HG03432 (cell line): ENCODE data around the gene UQCRC1.

Source experiments
- ATAC-seq: cut with Tn5 transposase; IDR thresholded peaks from one replicate; pipeline ENCODE4 v1.9.1; 2021; ENCODE audit warnings: mild to moderate bottlenecking, moderate library complexity; ENCODE audit not compliant: unreplicated experiment

UQCRC1 gene

DNA sequence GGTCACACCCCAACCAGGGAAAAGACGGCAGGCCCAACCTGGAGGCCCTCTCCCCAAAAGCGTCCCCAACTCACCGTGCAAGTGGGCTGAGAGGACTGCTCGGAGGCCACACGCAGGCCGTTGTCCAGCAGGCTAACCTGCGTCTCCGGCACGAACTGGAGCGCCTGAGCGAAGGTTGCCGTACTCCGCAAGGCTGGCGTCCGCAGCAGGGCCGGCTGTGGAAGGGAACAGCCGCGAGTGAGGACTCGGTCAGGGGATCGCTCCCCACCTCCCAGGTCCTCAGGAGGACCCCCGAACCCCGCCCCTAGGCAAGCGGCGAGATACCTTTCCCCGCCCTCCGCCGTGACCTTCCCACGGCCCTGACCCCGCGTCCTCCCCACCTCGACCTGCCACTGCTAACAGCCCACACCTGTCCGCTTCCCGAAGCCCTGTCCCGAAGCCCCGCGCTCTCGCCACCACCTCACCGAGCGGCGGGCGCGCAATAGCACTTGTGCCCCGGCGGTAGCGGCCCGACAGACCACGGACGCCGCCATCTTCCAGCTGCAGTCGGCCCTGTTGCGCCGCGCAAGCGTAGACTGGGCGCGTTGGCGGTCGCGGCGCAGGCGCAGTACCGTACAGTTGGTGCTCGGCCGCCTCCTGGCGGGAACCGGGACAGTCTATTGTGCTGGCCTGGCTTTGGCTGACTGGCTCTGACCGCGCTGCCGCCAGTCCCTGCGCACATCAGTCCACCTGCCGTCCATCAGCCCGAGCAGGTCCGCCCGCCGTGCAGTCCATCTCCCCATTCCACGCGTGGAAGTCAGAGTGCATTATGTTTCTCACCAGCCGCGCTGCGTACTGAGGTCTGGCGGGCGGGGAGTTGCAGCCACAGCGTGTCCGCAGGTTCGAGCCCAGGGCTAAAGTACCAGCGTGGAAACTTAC is at the start of gene UQCRC1:
Gene UQCRC1 (minus strand): TSS at position 559 of the 918 bp plus-strand sequence. CDS start 26 bp downstream, at position 533.
- ATAC-seq: peak; percentile 94

DNA sequence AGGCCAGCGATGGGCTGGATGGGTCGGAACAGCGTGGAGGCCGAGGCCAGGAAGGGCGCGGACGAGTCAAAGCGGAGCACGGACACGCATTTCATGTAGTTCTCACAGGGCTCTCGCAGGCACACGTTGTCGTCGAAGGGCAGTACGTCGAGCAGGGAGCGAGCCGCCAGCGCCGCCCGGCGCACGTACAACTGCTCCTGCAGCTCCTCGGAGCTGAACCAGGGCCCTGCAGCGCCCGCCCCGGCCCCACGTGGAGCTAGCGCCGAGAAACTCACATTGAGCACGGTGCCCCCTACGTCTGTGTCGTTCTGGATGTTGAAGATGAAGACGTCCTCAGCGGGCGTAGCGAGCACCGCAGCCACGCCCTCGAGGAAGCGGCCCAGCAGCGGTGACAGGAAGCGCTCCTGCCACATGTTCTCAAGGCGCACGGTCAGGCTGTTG is 47.4 kb upstream of the UQCRC1 start:
- no peak for ATAC-seq

DNA sequence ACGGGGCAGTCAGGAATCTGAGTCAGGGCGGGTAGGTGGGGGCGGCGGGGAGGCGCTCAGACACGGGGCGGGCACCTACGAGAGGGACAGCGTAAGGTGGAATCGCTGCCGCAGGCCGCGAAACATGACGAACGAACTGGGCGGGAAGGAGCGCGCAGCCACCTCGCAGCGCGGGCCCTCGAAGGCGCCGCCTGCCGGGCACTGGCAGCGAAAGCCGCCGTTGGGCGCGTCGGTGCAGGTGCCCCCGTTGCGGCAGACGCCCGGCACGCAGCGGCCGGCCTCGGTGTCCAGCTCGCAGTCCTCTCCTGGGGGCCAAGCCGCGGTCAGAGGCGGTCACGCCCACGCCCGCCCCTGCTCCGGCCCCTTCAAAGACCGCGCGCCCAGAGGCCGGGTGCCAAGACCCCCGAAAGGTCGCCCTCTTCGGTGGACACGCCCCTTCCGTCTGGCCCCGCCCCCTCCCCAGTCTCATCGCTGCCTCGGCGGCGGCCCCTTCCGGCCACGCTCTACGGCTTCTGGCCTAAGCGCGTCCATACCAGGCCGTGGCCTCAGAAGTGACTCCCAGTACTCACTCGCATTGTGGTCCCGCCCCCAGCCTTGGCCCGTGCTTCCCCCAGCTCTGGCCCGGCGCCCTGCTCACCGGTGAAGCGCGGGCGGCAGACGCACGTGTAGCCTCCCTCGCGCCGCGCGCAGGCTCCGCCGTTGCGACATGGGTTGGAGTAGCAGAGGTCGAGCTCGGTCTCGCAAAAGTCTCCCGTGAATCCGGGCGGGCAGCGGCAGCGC is 46.8 kb upstream of the UQCRC1 start:
- ATAC-seq: peak; percentile 67

DNA sequence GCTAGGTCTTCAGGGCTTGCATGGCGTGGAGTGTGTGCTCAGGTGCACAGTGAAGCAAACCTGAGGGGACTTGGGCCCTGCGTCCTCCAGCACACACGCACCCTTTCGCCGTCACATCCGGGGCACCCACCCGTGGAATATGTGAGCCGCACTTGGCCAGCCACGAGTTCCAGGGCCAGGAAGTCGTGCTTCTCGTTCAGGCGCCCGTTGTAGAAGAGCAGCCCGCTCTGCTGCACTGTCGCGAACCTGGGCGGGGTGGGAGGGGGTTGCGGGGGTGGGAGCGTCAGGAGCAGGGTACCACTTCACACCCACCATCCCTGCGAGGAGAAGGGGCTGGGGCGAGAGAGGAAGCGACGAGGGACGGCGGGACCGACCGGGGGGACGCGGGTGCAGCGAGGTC is 46.2 kb upstream of the UQCRC1 start:
- ATAC-seq: no peak

DNA sequence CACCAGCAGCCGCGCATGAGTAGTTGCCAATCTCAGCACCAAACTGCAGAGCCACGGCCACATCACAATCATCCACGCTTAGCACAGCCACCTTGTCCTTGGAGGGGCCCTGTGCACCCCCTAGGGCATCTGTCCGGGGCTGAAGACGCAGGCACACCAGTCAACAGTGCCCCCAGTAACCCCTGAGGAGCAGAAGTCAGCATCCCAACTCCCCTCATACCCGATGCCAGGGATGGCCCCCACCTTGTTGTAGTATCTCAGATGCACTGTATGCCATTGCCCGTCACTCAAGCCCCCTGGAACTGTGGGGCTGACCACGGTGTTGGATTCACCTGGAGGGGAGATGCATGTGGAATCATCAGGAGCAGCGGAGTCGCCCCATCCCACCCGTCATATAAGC is 45.6 kb upstream of the UQCRC1 start:
- ATAC-seq: no peak

DNA sequence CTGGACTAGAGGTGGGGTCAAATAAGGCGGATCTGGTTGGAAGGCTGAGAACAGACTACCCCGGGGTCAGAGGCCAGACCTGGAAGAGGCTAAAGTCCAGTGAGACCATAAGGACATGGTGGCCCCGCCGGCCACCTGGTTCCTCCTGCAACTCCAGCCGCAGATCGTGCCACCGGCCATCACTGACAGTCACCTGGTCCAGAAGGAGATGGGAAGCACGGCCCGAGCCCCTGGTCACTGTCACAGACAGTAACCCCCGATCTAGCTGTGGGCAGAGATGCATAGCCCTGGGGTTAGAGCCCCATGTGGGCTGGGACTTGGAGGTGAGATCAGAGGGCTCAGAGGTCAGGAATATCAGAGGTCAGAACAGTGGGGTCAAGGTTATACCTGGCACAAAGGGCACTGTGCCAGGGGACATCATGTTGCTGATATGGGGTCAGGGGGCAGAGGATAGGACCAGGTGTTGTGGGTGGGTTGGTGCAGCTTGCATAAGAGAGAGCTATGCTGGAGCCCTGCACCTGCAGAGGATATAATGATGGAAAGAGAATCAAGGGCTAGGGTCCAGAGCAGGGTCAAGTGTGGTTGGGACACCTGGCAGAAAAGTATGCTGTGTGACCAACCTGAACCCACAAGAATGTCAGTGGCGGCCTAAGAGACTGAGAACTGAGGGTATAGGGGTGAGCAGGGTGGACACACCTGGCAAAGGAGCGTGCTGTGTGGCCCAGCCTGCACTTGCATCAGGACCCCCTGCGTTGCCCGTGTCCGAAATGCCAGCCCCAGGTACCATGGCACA is 43.7 kb upstream of the UQCRC1 start:
- no peak for ATAC-seq

DNA sequence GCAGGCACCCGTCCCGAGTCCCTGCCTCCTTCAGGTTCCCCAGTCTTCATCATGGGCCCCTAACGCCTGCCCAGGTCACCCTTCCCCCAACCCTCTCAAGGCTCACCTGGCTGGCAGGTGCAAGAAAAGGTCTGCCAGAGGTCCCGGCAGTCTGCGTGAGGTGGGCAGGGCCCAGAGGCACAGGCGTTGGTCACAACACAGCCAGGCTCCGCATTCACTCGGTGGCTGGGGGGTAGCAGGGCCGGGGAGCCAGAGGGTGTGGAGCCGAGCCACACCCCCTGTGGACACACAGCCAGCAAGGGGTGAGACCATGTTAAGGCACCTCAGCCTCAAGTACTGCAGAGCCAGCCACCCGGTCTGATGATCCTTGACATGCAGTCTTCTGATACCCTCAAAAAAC is 42.3 kb upstream of the UQCRC1 start:
- no peak for ATAC-seq

DNA sequence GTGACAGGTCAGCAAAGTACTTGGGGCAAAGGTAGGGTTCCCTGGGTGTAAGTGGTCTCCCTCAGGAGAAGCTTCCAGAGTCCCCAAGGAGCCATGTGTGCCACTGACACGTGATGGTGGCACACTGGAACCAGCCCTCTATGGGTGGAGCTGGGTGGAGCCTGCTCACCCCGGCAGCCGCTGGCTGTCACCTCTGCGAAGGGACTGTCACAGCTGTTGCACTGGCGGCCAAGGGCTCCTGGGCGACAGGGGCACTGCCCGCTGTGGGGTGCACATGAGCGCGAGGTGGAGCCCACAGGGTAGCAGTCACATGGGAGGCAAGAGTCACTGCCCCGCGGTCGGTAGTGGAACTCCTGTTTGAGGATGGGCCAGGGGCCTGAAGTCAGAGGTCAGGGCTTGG is 41.3 kb upstream of the UQCRC1 start:
- no peak for ATAC-seq

DNA sequence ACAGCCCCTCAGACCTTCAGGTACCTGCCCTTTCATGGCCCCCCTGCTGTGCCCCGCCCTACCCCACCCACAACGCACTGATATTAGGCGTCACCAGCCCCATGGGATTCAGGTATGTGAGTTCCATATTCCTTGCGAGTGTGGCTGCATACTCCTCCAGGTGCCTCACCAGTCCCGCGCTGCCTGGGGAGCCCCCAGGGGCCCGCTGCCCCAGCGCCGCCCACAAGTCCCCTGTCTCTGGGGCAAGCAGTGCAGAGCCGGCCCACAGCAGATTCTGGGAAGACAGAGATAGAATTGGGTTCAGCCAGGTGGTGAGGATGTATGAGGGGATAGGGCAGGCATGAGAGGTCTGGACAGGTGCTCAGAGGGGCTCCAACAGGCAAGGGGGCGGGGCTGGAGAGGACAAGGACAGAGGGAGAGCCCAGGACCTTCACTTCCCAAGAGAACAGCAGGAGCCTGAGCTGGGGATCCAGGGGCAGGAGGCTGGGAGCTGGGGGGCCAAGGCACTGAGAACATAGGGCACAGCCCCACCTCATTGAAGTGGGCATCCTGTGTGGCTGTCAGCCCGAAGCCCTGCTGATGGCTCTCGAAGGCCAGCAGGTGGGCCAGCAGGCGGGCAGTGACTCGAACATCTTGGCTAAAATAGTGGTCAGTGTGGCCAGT is 38.9 kb upstream of the UQCRC1 start:
- no peak for ATAC-seq

DNA sequence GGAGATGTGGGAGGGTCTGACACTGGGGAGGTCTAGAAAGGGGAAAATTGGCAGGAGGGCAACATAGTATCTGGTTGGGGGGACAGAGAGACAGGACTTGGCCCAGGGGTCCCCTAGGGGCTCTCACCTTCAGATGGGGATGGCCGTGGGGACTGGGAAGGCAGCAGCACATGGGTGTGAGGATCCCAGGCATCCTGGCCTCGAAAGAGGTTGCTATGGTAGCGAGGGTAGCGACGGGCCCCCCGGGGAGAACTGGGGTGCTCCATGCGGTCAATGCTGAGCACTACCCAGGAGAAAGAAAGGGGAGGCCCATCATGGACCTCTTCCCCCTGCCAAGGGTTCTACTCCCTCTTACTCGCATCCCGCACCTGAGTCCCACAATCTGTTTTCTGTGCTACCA is 38.3 kb upstream of the UQCRC1 start:
- no peak for ATAC-seq

DNA sequence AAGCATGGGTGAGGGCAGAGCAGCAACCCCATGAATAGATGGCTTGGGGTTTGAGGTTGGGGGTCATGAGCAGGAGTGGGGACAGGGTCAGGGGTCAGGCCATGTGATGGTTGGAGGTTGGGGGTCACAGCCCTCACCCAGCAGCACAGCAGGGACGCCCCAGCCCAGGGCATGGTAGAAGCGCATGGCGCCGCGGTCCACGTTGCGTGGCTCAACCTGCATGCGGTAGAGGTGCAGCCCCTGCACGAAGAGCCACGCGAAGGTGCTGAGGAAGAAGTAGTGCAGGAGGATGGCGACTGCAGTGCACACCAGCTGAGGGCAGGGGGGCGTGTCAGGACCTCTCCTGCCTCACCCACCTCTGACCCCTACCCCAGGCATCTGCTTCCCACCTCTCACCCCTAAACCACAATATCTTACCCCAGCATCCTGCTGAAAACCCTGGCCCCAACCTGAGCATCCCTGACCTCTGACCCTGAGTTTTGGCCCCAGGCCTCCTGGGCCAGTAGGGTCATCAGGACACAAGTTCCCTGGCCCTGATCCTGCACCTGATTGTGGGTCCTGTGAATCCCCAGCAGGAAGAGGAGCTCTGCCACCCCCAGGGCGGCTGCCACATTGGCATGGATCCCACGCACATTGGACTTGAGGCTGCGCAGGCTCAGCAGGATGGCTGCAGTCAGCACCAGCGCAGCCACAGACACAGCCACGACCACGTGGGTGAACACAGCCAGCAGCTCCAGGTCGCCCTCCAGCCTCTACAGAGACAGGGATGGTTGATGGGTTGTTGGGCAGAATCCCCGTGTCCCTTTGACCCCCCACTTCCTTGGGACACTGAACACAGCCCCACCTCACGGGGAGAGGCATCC is 35.7 kb upstream of the UQCRC1 start:
- no peak for ATAC-seq

DNA sequence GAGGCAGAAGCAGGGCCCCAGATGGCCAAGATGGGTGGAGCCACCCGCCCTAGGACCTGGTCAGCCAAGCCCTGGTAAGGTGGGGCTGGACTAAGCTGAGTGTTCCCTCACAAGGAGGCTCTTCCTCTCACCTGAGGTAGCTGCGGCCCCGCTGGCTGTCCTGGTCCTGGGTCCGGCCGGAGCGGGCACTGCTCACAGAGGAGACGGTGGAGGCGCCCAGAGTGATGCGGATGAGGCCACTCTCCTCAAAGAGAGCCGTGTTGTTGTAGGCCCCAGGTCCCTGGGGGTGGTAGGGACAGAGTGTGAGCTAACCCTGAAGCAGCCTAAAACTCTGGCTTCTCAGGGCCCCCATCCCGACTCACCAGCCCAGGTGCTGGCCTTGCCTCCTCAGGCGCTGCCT is 33.2 kb upstream of the UQCRC1 start:
- no peak for ATAC-seq

DNA sequence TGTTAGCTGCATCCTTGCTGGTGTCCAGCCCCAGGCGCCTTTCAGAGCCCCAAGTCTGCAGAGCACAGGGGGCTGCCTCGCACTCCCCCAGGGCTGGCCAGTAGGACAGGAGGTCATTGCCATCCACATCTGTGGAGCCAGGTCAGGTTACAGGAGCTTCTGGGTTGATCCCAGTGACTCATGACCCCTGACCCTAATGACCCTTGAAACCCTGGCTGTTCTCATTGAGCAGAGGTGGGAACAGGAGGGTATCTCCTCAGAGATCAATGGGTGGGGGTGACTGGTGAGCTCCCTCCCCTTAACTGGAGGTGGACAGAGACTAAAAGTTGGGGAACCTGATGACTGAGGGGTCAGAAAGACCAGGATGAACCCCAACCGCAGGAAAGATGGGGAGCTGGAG is 31.9 kb upstream of the UQCRC1 start:
- ATAC-seq: no peak

DNA sequence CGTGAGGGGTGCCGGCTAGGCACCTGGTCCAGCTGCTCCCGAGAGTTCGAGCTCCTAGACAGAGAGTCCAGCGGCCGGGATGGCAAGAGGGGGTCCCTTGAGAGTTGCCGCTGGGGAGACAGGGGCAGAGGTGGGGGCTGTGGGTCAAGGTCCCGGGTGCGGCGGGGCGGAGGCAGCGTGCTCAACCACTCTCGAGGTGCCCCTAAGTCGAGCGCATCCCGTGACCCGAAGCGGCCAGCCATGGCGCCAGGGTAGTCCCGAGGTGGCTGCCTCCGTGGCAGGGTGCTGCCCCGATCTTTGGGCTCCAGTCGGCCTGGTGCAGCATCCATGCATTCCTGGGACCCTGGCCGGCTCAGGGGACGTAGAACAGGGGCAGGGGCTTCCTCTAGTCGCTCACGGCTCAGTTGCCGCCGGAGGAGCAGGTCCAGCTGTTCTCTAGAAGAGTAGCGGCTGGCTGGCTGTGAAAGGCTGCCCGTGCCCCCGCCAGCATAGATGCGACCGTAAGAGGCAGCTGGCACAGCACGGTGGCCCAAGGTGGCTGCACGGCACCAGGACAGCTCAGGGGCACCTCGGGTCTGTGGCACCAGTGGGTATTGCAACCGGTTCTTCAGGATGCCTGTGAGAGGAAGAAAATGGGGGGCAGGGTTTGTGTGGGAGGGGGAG is 30.6 kb upstream of the UQCRC1 start:
- ATAC-seq: no peak

DNA sequence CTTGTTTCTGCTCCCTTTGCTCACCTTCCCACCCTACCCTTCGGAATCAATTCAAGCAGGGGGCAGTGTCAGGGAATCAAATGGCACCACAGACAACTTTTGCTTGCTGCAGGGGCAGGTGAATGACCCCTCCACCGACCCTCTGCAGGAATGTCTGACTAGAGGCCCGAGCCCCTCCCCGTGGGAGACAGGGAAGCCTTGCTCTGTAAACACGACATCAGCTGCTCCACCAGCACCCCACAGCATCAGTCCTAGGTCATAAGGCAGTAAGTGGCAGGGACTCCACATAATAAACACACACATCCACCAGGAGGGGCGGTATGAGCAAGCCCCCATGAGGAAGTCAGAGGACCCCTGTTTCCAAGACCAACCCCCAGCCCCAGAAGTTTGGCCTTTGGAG is 27.9 kb upstream of the UQCRC1 start:
- ATAC-seq: no peak

DNA sequence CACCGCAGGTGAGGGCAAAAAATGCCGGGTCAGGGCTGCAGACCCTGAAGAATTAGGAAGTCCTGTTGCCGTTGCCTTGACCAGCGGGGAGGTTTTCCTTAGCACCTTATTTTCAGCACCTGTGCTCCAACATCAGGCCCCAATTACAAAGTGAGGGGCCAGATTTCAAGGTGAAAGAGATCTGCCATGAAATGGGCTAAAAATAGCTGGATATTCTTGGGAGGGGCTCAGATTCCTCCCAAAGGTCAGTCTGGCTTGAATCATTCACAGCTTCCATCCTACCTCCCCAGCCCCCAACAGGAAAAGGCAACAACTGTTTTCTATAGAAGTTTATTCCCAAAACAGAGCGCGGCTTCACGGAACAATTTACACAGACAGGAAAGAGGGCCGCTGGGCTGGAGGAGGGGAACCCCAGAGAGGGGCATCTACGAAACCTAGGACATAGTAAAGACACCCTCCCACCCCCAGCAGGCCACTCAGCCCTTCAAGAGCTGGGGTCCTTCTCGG is 26.8 kb upstream of the UQCRC1 start:
- ATAC-seq: no peak

DNA sequence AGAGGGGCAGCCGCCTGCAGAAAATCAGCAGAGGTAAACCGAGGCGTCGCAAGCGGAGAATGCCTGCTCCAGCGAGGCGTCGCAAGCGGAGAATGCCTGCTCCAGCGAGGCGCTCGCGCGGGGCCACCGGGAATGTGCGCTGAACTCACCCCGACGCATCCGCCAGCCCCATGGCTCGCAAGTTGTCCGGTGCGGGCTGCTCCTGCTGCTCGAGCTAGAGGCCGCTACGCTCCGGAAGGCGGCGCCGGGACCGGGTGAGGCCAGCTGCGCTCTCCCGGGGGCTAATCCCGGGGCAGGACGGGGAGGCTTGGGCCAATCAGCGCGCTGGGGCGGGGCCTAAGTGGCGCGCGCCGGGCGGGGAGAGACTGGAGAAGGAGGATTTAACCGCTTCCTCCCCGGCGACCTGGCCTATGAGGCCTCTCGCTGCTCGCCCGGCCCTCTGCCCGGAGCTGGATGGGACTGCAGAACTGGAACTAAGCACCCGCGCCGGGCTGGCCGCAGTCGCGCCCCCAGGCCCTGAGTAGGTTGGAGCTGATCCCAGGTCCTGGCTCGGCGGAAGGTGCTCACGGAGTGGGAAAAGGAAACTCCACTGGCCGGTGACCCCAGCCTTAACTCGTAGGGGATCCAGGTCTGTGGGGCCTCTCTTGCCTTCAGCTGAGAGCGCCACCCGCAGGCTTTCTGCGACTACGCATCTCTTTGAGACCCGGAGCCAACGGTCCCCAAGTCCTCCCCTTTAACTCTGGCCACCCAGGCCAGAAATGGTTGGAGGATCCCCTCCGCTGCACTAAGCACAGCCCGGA is 26.0 kb upstream of the UQCRC1 start, which contains the start of gene SLC26A6:
Gene SLC26A6 (minus strand): TSS at position 240 of the 800 bp plus-strand sequence. CDS start 68 bp downstream, at position 172.
- peak; percentile 94 for ATAC-seq

DNA sequence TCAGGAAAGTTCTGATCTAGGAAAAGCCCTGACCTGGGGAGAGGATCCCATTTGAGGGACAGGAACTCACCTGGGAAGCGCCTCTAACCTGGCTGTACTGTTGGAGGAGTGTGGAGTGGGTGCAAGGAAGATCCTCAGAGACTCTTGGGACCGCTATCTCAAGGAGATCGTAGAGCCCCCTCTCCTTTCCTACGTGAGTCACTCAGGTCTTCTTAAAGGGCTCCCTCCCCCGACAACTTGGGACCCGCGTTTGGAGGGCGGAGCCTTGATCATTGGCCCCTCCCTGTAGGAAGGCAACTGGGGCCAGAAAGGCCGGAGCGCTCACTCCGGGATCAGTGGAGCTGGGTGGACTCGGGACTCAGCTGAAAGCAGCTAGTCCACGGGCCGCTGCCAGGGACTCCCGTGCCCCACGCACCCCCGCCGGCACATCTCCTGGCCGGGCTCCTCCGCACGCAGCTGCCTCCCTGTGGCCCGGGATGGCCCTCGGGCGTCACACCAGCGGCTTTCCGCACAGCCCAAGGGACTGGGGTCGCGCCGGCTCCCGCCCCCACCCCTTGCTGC is 25.3 kb upstream of the UQCRC1 start:
- peak; percentile 29 for ATAC-seq
